ENCODE measurements around the gene GIGYF2. TPM values are rescaled to one million over a fixed set of nuclear protein-coding genes. Genes with fewer than 3 reads are reported as not detected.

Gene GIGYF2
- total and polyA plus RNA-seq, 2 of the 13 experiments (the other 11 are each of a cell fraction or from before 2014, with no cell fraction given): 44.9 to 73.5 TPM

GRCh38 chr2:232860593-232861241 is 163.6 kb downstream of the GIGYF2 start (continued):
- TF ChIP-seq E2F5 (CRISPR knock-in tag; conservative IDR thresholded peaks at IDR 0.05) (no peak), NCOR1 (IDR thresholded peaks at IDR 0.05; ENCODE audit: borderline replicate concordance, low read length) (peak; percentile 76), TEAD2 (CRISPR knock-in tag; IDR thresholded peaks at IDR 0.05) (no peak), SNAPC2 (CRISPR knock-in tag; IDR thresholded peaks at IDR 0.05) (no peak), SP1 (IDR thresholded peaks at IDR 0.05) (no peak), SP1 (CRISPR knock-in tag; IDR thresholded peaks at IDR 0.05) (no peak), ZBED4 (CRISPR knock-in tag; IDR thresholded peaks at IDR 0.05; ENCODE audit: borderline replicate concordance) (0 out of 2 replicates have a peak, but pooled peaks have one; percentile 36), ZNF883 (CRISPR knock-in tag; IDR thresholded peaks at IDR 0.05; ENCODE audit: not compliant biosample characterization) (no peak), ZNF644 (CRISPR knock-in tag; IDR thresholded peaks at IDR 0.05; ENCODE audit: low read depth) (peak; percentile 60; the same call in 1 of the 2 replicates), MAFK (conservative IDR thresholded peaks at IDR 0.05 in 1 of 2, IDR thresholded peaks at IDR 0.05 in 1 of 2; ENCODE audit: low read length in 2 of 2) (no peak; a peak in 1 of 4 replicates), KDM2A (CRISPR knock-in tag; IDR thresholded peaks at IDR 0.05; ENCODE audit: borderline replicate concordance, low read depth) (peak; percentile 47; the same call in 1 of the 2 replicates), ZNF24 (IDR thresholded peaks at IDR 0.05) (no peak), ATRX (CRISPR knock-in tag; IDR thresholded peaks at IDR 0.05; ENCODE audit: borderline replicate concordance) (no peak), CREB3 (CRISPR knock-in tag; IDR thresholded peaks at IDR 0.05) (no peak), PAX8 (CRISPR knock-in tag; IDR thresholded peaks at IDR 0.05; ENCODE audit: borderline replicate concordance) (no peak), ZNF451 (CRISPR knock-in tag; IDR thresholded peaks at IDR 0.05) (no peak), SNAI1 (CRISPR knock-in tag; IDR thresholded peaks at IDR 0.05; ENCODE audit: borderline replicate concordance) (no peak; the same call in 1 of the 2 replicates), ATF5 (CRISPR knock-in tag; IDR thresholded peaks at IDR 0.05; ENCODE audit: low read depth) (no peak), TRIM24 (CRISPR knock-in tag; IDR thresholded peaks at IDR 0.05) (no peak)
